Measurements from ENCODE around the gene PPM1F. TPM values are rescaled to one million over a fixed set of nuclear protein-coding genes. Genes with fewer than 3 reads are reported as not detected.

The PPM1F gene
- polyA plus RNA-seq, 2 of the 4 experiments (the other 2 are of a cell fraction) = 11.0 to 14.2 TPM

GRCh38 chr22:21951062-21951461 lies 1.6 kb downstream of the PPM1F start (continued):
- TF ChIP-seq CBX8 (IDR thresholded peaks at IDR 0.05) = no peak
- TF ChIP-seq ELK1 (IDR thresholded peaks at IDR 0.05; ENCODE audit: low read depth, low read length) = no peak
- no peak for TF ChIP-seq MAZ (IDR thresholded peaks at IDR 0.05; ENCODE audit: borderline replicate concordance, low read depth, low read length)
- TF ChIP-seq SMC3 (IDR thresholded peaks at IDR 0.05) = no peak

DNA sequence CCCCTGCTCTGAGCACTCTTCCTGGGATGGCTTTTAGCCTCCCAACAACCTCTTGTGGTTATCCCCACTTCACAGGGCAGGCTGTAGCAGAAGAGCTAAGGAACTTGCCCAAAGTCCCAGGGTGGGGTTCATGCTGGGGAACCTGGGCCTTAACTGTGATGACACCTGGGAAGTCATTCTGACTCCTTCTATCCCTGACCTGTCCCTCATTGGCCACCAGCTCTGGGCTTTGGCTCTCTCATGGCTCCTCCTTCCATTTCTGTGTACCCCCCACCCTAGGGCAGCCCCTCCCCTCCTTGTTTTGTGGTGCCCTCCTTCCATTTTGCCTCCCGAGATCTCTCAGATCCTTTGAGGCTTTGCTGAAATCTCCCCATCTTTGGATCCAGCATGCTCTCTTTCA lies 2.7 kb downstream of the PPM1F start:
- no peak for DNase-seq (ENCODE audit: low read depth in 1 of 2, low spot score in 1 of 2)
- FAIRE-seq = no peak
- no peak overlapping the region for H3K4me2 ChIP-seq
- H3K9me3 ChIP-seq = no peaks in the 10 kb centered on the region
- ChIA-PET POLR2A (no interaction called here), CTCF (interaction anchor here (1.6 to 4.1 kb wide), 3 partner anchors 9 to 15 kb away, joined by 3 to 34 read pairs (median 5); no protein-coding TSS in a partner anchor)
- 100% methylated on average over 1 of the region's 1 CpG for WGBS (ENCODE audit: missing lambda C conversion rate)
- H3K27ac ChIP-seq = no peak overlapping the region
- no peak for ATAC-seq
- H3K4me3 ChIP-seq = no peak overlapping the region
- TF ChIP-seq, protein P1, sequence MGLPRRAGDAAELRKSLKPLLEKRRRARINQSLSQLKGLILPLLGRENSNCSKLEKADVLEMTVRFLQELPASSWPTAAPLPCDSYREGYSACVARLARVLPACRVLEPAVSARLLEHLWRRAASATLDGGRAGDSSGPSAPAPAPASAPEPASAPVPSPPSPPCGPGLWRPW (IDR thresholded peaks at IDR 0.05) = no peak
- no peak for TF ChIP-seq HMGXB4 (CRISPR knock-in tag; IDR thresholded peaks at IDR 0.05; ENCODE audit: borderline replicate concordance)
- TF ChIP-seq EP300 (IDR thresholded peaks at IDR 0.05) = no peak
- TF ChIP-seq PHF8 (IDR thresholded peaks at IDR 0.05; ENCODE audit: borderline replicate concordance, low read depth) = no peak
- TF ChIP-seq, protein P2, sequence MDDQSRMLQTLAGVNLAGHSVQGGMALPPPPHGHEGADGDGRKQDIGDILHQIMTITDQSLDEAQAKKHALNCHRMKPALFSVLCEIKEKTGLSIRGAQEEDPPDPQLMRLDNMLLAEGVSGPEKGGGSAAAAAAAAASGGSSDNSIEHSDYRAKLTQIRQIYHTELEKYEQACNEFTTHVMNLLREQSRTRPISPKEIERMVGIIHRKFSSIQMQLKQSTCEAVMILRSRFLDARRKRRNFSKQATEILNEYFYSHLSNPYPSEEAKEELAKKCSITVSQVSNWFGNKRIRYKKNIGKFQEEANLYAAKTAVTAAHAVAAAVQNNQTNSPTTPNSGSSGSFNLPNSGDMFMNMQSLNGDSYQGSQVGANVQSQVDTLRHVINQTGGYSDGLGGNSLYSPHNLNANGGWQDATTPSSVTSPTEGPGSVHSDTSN (IDR thresholded peaks at IDR 0.05) = no peak
- TF ChIP-seq RARB (CRISPR knock-in tag; IDR thresholded peaks at IDR 0.05) = no peak
- no peak for TF ChIP-seq NFE2L2 (conservative IDR thresholded peaks at IDR 0.05; ENCODE audit: low read length)
- TF ChIP-seq, protein P3, sequence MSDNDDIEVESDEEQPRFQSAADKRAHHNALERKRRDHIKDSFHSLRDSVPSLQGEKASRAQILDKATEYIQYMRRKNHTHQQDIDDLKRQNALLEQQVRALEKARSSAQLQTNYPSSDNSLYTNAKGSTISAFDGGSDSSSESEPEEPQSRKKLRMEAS (IDR thresholded peaks at IDR 0.05) = no peak
- TF ChIP-seq MAZ (IDR thresholded peaks at IDR 0.05; ENCODE audit: borderline replicate concordance, low read depth, low read length) = no peak
- no peak for TF ChIP-seq POLR2A (IDR thresholded peaks at IDR 0.05; ENCODE audit: low read length)
- TF ChIP-seq USF2 (IDR thresholded peaks at IDR 0.05) = no peak
- H3K4me1 ChIP-seq = 0 out of 3 replicates have a peak, but pooled peaks cover 4% of the 10 kb centered on the region

- CTCF ChIA-PET = interaction anchor here (1.6 to 4.1 kb wide), 2 partner anchors 10 to 11 kb away, joined by 3 to 34 read pairs; no protein-coding TSS in a partner anchor
- Histone ChIP-seq H3K4me3 (no peak overlapping the region), H3K9me3 (no peaks in the 10 kb centered on the region), H3K4me1 (0 out of 3 replicates have a peak, but pooled peaks cover 4% of the 10 kb centered on the region), H3K4me2 (no peak overlapping the region), H3K27ac (no peak overlapping the region)
- POLR2A ChIA-PET = no interaction called here
- 96% methylated on average over 5 of the region's 8 CpGs for WGBS (ENCODE audit: missing lambda C conversion rate)
- DNase-seq (ENCODE audit: low read depth in 1 of 2, low spot score in 1 of 2) (no peak), FAIRE-seq (no peak), ATAC-seq (no peak)
- TF ChIP-seq FOSB (CRISPR knock-in tag; IDR thresholded peaks at IDR 0.05) (no peak), FOSL2 (IDR thresholded peaks at IDR 0.05) (no peak), FOSL2 (CRISPR knock-in tag; IDR thresholded peaks at IDR 0.05) (no peak), RFX5 (IDR thresholded peaks at IDR 0.05) (no peak), KDM1A (IDR thresholded peaks at IDR 0.05; ENCODE audit: low read depth) (no peak), CEBPB (IDR thresholded peaks at IDR 0.05) (no peak), JUNB (IDR thresholded peaks at IDR 0.05) (no peak)
- TF ChIP-seq, protein P3 (IDR thresholded peaks at IDR 0.05) = no peak
These were observed 3.1 kb downstream of the PPM1F start for GRCh38 chr22:21949569-21949918.
